Stomach (tissue), 9 donors: Measurements from ENCODE around the gene CPXM2. TPM values are rescaled to one million over a fixed set of nuclear protein-coding genes. Genes with fewer than 3 reads are reported as not detected.

Experiments
- DNase-seq, 2 donors: peaks; one replicate each; pipeline versions ENCODE4 v3.0.0 to v3.0.0-alpha.2; 2013 to 2019
- H3K27ac ChIP-seq, 5 donors: fragments of 200-600 bp in 4 of 5; sonication (generic) in 4 of 5; one replicate each; pipeline ENCODE4 v1.5.1; 2013 to 2019; ENCODE audit warnings: mild to moderate bottlenecking in 1 of 5, moderate library complexity in 1 of 5
- H3K27me3 ChIP-seq, 3 donors: fragments of 200-600 bp; sonication (generic); one replicate each; pipeline ENCODE4 v1.5.1; 2017 to 2019; ENCODE audit warnings: mixed run types in 1 of 3
- H3K36me3 ChIP-seq, 4 donors: fragments of 200-600 bp; sonication (generic); 1 replicate in 3 of 4; 2 replicates in 1 of 4; pipeline ENCODE4 v1.5.1; 2016 to 2019
- H3K4me1 ChIP-seq, 4 donors: fragments of 200-600 bp; sonication (generic); one replicate each; pipeline ENCODE4 v1.5.1; 2016 to 2019
- H3K4me3 ChIP-seq, 4 donors: fragments of 200-600 bp; sonication (generic) in 3 of 4; one replicate each; pipeline ENCODE4 v1.5.1; 2016 to 2019; ENCODE audit warnings: mild to moderate bottlenecking in 1 of 4
- H3K9me3 ChIP-seq, 4 donors: fragments of 200-600 bp; sonication (generic); one replicate each; pipeline ENCODE4 v1.5.1; 2016 to 2019
- CTCF ChIP-seq, 7 experiments: fragments of 450-650 bp in 4 of 7; fragments of 200-600 bp in 3 of 7; sonication (generic) in 3 of 7; IDR thresholded peaks; one replicate each; pipeline ENCODE4 v1.5.1; 2016 to 2019; ENCODE audit warnings: antibody characterized with exemption in 7 of 7, control low read depth in 2 of 7, mild to moderate bottlenecking in 1 of 7
- EP300 ChIP-seq: sonication (generic); formaldehyde crosslinking; IDR thresholded peaks from one replicate; pipeline ENCODE4 v1.6.1; 2017; ENCODE audit warnings: antibody characterized with exemption
- POLR2A ChIP-seq, 4 donors: fragments of 450-650 bp; IDR thresholded peaks; one replicate each; pipeline ENCODE4 v1.6.1; 2016; ENCODE audit warnings: antibody characterized with exemption in 4 of 4, control low read depth in 2 of 4, mild to moderate bottlenecking in 1 of 4, moderate library complexity in 1 of 4
- POLR2AphosphoS5 ChIP-seq, 3 donors: sonication (generic); formaldehyde crosslinking; IDR thresholded peaks; one replicate each; pipeline ENCODE4 v1.6.1; 2016; ENCODE audit warnings: antibody characterized with exemption in 3 of 3
- WGBS, 5 donors: extraction: QIAGEN DNeasy Blood & Tissue Kit in 3 of 5; methylation state at CpG; one replicate each; pipeline versions ENCODE4 v1.1.5 to v1.1.7; 2013 to 2018; 5-methylcytosine and 5-hydroxymethylcytosine counted together
- intact Hi-C: fragments of 100-400 bp; cut with DNase I; formaldehyde crosslinking; loops from one replicate; pipeline ENCODE4 v1.15.1; 2023; ENCODE audit warnings: low total_unique reads
- polyA plus RNA-seq, 3 donors: library from polyadenylated mRNA; stranded (reverse); fragments of 200-250 nt; gene quantifications; one replicate each; pipeline ENCODE4 v1.2.3, GENCODE V29; 2013
- total RNA-seq, 5 donors: library from RNA; depleted of rRNA; stranded (reverse); fragments of >200 nt; gene quantifications; one replicate each; pipeline versions ENCODE4 v1.1.0 to v1.2.3, GENCODE V29; 2014 to 2016
- donor health status: healthy with polysubstance abuse.
- donor health status: Bipolar disorder and iron deficiency.
- donor health status: healthy.

The CPXM2 gene
- total and polyA plus RNA-seq, 8 donors, result 0.46 to 33.5 (median 9.9) TPM

- H3K27me3 ChIP-seq, result peaks cover 0 to 31% (median 3%) of the 10 kb centered on the region in 3 donors
- TF ChIP-seq POLR2AphosphoS5 (IDR thresholded peaks at IDR 0.05) (no peak), POLR2A (IDR thresholded peaks at IDR 0.05) (no peak), EP300 (no peak), CTCF (IDR thresholded peaks at IDR 0.05) (no peak)
- H3K27ac ChIP-seq, result no peak overlapping the region
- intact Hi-C loops, result no loop called here
- DNase-seq, result no peak
- H3K4me1 ChIP-seq, result no peaks in the 10 kb centered on the region
- WGBS, 5 donors, result 72 to 83% (median 75%) methylated on average over 4 of the region's 4 CpGs
- H3K4me3 ChIP-seq, result no peak overlapping the region
- peaks cover 0 to 21% (median 0%) of the 10 kb centered on the region in 4 donors for H3K36me3 ChIP-seq
- peaks cover 0 to 10% (median 8%) of the 10 kb centered on the region in 4 donors for H3K9me3 ChIP-seq
These were observed 137.5 kb downstream of the CPXM2 start for GRCh38 chr10:123754123-123754522.

GRCh38 chr10:123751342-123752134 is 140.1 kb downstream of the CPXM2 start:
- peaks cover 0 to 25% (median 0%) of the 10 kb centered on the region in 3 donors for H3K27me3 ChIP-seq
- whole genome bisulfite sequencing, 5 donors, result 61 to 73% (median 67%) methylated on average over 10 of the region's 10 CpGs
- H3K27ac ChIP-seq, result no peak overlapping the region
- no peak overlapping the region for H3K4me3 ChIP-seq
- peaks cover 0 to 21% (median 0%) of the 10 kb centered on the region in 4 donors for H3K36me3 ChIP-seq
- intact Hi-C loops, result no loop called here
- DNase-seq, result no peak
- H3K4me1 ChIP-seq, result no peaks in the 10 kb centered on the region
- H3K9me3 ChIP-seq, result peaks cover 0 to 10% (median 8%) of the 10 kb centered on the region in 4 donors
- TF ChIP-seq EP300 (no peak), POLR2AphosphoS5 (IDR thresholded peaks at IDR 0.05) (no peak), POLR2A (IDR thresholded peaks at IDR 0.05) (no peak), CTCF (IDR thresholded peaks at IDR 0.05) (no peak)

GRCh38 chr10:123750901-123751300 is 140.7 kb downstream of the CPXM2 start:
- 68 to 86% (median 78%) methylated on average over 9 of the region's 9 CpGs for WGBS, 5 donors
- H3K27ac ChIP-seq, result no peak overlapping the region
- intact Hi-C loops, result no loop called here
- peaks cover 0 to 10% (median 8%) of the 10 kb centered on the region in 4 donors for H3K9me3 ChIP-seq
- peaks cover 0 to 15% (median 0%) of the 10 kb centered on the region in 4 donors for H3K36me3 ChIP-seq
- peaks cover 0 to 25% (median 0%) of the 10 kb centered on the region in 3 donors for H3K27me3 ChIP-seq
- peaks cover 0 to under 1% (median 0%) of the 10 kb centered on the region in 4 donors for H3K4me1 ChIP-seq
- DNase-seq, result no peak
- TF ChIP-seq EP300 (no peak), CTCF (IDR thresholded peaks at IDR 0.05) (no peak), POLR2A (IDR thresholded peaks at IDR 0.05) (no peak), POLR2AphosphoS5 (IDR thresholded peaks at IDR 0.05) (no peak)
- no peak overlapping the region for H3K4me3 ChIP-seq

- H3K36me3 ChIP-seq, result peaks cover 0 to 9% (median 0%) of the 10 kb centered on the region in 4 donors
- no peak overlapping the region for H3K4me3 ChIP-seq
- H3K27ac ChIP-seq, result no peak overlapping the region
- peaks cover 0 to 18% (median 0%) of the 10 kb centered on the region in 4 donors for H3K4me1 ChIP-seq
- 78 to 88% (median 84%) methylated on average over 15 of the region's 15 CpGs for WGBS, 5 donors
- TF ChIP-seq EP300, result no peak
- no peak for DNase-seq
- peaks cover 0 to 13% (median 0%) of the 10 kb centered on the region in 3 donors for H3K27me3 ChIP-seq
- intact Hi-C loops, result no loop called here
- peaks cover 0 to 10% (median 8%) of the 10 kb centered on the region in 4 donors for H3K9me3 ChIP-seq
These were observed 142.9 kb downstream of the CPXM2 start for GRCh38 chr10:123748711-123749110.
